Renal cortex interstitium (tissue), 11 donors: ENCODE measurements around the gene CLDN12. TPM values are rescaled to one million over a fixed set of nuclear protein-coding genes. Genes with fewer than 3 reads are reported as not detected.
"Not testable (repeated sequence)": the region's sequence is repeated elsewhere in the genome, so short reads cannot be mapped to it uniquely, and the experiment has no call there.

ENCODE experiments used
- DNase-seq, 11 donors: peaks; one replicate each; pipeline ENCODE4 v3.0.0-alpha.2; 2013; ENCODE audit warnings: low read depth in 9 of 11, low spot score in 4 of 11; ENCODE audit errors: extremely low read depth in 1 of 11
- polyA plus RNA-seq, 3 donors: library from polyadenylated mRNA; unstranded; fragments of 120-200 nt; gene quantifications; one replicate each; pipeline ENCODE4 v1.2.1, GENCODE V29; 2013; ENCODE audit not compliant: insufficient read length in 3 of 3

The CLDN12 gene
- polyA plus RNA-seq, 3 donors: 40.4 to 54.3 (median 52.1) TPM

- no peak for DNase-seq
Observed at GRCh38 chr7:90413185-90413528, 9.9 kb downstream of the CLDN12 start.

- DNase-seq: no peak
Observed at GRCh38 chr7:90421651-90422050, 18.4 kb downstream of the CLDN12 start.

- DNase-seq: no peak
Observed at GRCh38 chr7:90424720-90425119, 21.5 kb downstream of the CLDN12 start.

- DNase-seq: no peak
Observed at GRCh38 chr7:90425376-90425775, 22.1 kb downstream of the CLDN12 start.

GRCh38 chr7:90430614-90431460, 27.6 kb downstream of the CLDN12 start:
- peak in 3 of 11 donors; percentile 9 to 32 (median 21) for DNase-seq

- no peak for DNase-seq
Observed at GRCh38 chr7:90432752-90433151, 29.5 kb downstream of the CLDN12 start.

GRCh38 chr7:90433221-90433620, 30.0 kb downstream of the CLDN12 start:
- no peak for DNase-seq

GRCh38 chr7:90445633-90446032, 42.4 kb downstream of the CLDN12 start:
- DNase-seq: no peak

- DNase-seq: no peak
Observed at GRCh38 chr7:90446137-90446899, 43.1 kb downstream of the CLDN12 start.

- no peak for DNase-seq
Observed at GRCh38 chr7:90453259-90453891, 50.1 kb downstream of the CLDN12 start.

GRCh38 chr7:90453931-90454330, 50.7 kb downstream of the CLDN12 start:
- no peak for DNase-seq

GRCh38 chr7:90455163-90456030, 52.1 kb downstream of the CLDN12 start:
- DNase-seq: peak in 8 of 11 donors; percentile 15 to 53 (median 26)

- no peak for DNase-seq
Observed at GRCh38 chr7:90458104-90458503, 54.8 kb downstream of the CLDN12 start.

GRCh38 chr7:90459888-90460287, 56.6 kb downstream of the CLDN12 start:
- DNase-seq: no peak

GRCh38 chr7:90461219-90461618, 58.0 kb downstream of the CLDN12 start:
- no peak for DNase-seq

GRCh38 chr7:90463151-90463628, 59.9 kb downstream of the CLDN12 start:
- DNase-seq: not testable (repeated sequence)
